Osteoblast (primary cell): ENCODE measurements around the gene CUX1. TPM values are rescaled to one million over a fixed set of nuclear protein-coding genes. Genes with fewer than 3 reads are reported as not detected.

Source experiments
- DNase-seq: peaks from one replicate; pipeline ENCODE4 v3.0.0; 2011; ENCODE audit warnings: low spot score, mixed read lengths; ENCODE audit not compliant: insufficient read length; ENCODE audit errors: missing footprints
- H2AFZ ChIP-seq: 2 replicates; pipeline ENCODE4 v1.6.0; 2011; ENCODE audit warnings: mild to moderate bottlenecking, low read length
- H3K27ac ChIP-seq: 2 replicates; pipeline ENCODE4 v1.5.1; 2011; ENCODE audit warnings: mild to moderate bottlenecking, low read depth, low read length, moderate library complexity
- H3K27me3 ChIP-seq: 2 replicates; pipeline ENCODE4 v1.6.0; 2012; ENCODE audit warnings: mild to moderate bottlenecking, control low read depth, inconsistent platforms, low read length, moderate library complexity; ENCODE audit not compliant: insufficient read depth
- H3K36me3 ChIP-seq: 2 replicates; pipeline ENCODE4 v1.5.1; 2011; ENCODE audit warnings: mild to moderate bottlenecking, low read length, control low read depth, moderate library complexity; ENCODE audit not compliant: insufficient read depth
- H3K4me1 ChIP-seq: 2 replicates; pipeline ENCODE4 v1.5.1; 2011; ENCODE audit warnings: mild to moderate bottlenecking, low read length, control low read depth, moderate library complexity; ENCODE audit not compliant: insufficient read depth
- H3K4me2 ChIP-seq: 2 replicates; pipeline ENCODE4 v1.6.0; 2011; ENCODE audit warnings: mild to moderate bottlenecking, low read length; ENCODE audit not compliant: insufficient read depth
- H3K4me3 ChIP-seq: fragments of 200-600 bp; sonication (generic); 3 replicates; pipeline ENCODE4 v1.5.1; 2012; ENCODE audit warnings: mild to moderate bottlenecking, low read length, inconsistent platforms; ENCODE audit not compliant: insufficient read depth
- H3K79me2 ChIP-seq: 2 replicates; pipeline ENCODE4 v1.6.0; 2012; ENCODE audit warnings: mild to moderate bottlenecking, low read length, control low read depth, inconsistent platforms; ENCODE audit not compliant: insufficient read depth
- H3K9me3 ChIP-seq: 2 replicates; pipeline ENCODE4 v1.5.1; 2011; ENCODE audit warnings: low read depth, low read length, control low read depth
- H4K20me1 ChIP-seq: 2 replicates; pipeline ENCODE4 v1.6.0; 2012; ENCODE audit warnings: mild to moderate bottlenecking, low read length, control low read depth; ENCODE audit not compliant: insufficient read depth
- total RNA-seq: library from RNA; depleted of rRNA; stranded (reverse); fragments of >200 nt; gene quantifications from 2 replicates; pipeline ENCODE4 v1.2.3, GENCODE V29; 2012
- TF ChIP-seq, protein P1 (sequence below): IDR thresholded peaks from 2 replicates; pipeline ENCODE4 v1.5.1; 2011; ENCODE audit warnings: mild to moderate bottlenecking, low read depth, low read length, moderate library complexity; ENCODE audit errors: extremely low read depth

CUX1 gene
- total RNA-seq, 1 donor, result 41.6 TPM

DNA sequence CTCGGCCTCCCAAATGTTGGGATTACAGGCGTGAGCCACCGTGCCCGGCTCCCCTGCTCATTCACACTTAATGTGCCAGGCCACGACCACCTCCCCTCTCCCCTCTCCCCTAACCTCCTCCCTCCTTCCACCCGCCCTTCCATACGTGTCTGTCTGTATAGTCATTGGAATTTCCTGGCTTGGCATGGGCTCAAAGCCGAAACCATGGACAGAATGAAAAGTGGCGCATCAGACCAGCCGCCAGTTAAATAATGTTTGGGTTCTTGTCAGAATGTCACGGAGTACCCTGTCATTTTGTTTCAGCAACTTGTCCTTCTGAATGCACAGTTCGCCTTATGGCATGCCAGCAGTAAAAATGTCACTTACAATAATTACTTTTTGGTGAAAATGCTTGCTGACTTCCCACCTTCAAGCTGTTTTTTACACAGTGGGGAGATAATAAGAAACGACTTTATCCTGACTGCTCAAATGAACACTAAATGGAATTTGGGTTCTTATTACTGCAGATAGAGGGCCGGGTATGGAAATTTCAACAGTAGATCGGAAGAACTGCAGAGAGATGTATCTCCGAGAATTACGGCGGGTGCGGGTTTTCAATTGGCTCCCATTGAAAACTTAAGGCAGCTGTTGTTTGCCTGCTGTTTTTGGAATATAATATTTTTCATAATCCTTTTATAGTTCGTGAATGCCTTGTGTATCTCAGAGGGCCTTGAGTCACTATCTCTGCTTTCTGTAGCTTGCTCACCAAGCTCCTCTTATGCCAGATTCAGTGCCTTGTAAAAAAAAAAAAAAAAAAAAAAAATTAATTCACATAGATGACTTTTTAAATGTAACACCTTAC, 403.8 kb downstream of the CUX1 start:
- Histone ChIP-seq H3K27me3 (no peaks in the 10 kb centered on the region), H2AFZ (no peak overlapping the region), H3K79me2 (no peaks in the 10 kb centered on the region), H3K4me1 (peaks cover 16% of the 10 kb centered on the region), H3K36me3 (no peaks in the 10 kb centered on the region), H3K4me2 (peak overlapping the region; percentile 86), H4K20me1 (peaks cover 9% of the 10 kb centered on the region), H3K27ac (peak overlapping the region; percentile 86), H3K9me3 (no peaks in the 10 kb centered on the region), H3K4me3 (peak overlapping the region; percentile 50)
- TF ChIP-seq, protein P1, sequence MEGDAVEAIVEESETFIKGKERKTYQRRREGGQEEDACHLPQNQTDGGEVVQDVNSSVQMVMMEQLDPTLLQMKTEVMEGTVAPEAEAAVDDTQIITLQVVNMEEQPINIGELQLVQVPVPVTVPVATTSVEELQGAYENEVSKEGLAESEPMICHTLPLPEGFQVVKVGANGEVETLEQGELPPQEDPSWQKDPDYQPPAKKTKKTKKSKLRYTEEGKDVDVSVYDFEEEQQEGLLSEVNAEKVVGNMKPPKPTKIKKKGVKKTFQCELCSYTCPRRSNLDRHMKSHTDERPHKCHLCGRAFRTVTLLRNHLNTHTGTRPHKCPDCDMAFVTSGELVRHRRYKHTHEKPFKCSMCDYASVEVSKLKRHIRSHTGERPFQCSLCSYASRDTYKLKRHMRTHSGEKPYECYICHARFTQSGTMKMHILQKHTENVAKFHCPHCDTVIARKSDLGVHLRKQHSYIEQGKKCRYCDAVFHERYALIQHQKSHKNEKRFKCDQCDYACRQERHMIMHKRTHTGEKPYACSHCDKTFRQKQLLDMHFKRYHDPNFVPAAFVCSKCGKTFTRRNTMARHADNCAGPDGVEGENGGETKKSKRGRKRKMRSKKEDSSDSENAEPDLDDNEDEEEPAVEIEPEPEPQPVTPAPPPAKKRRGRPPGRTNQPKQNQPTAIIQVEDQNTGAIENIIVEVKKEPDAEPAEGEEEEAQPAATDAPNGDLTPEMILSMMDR, result no peak
- peak; percentile 94 for DNase-seq

DNA sequence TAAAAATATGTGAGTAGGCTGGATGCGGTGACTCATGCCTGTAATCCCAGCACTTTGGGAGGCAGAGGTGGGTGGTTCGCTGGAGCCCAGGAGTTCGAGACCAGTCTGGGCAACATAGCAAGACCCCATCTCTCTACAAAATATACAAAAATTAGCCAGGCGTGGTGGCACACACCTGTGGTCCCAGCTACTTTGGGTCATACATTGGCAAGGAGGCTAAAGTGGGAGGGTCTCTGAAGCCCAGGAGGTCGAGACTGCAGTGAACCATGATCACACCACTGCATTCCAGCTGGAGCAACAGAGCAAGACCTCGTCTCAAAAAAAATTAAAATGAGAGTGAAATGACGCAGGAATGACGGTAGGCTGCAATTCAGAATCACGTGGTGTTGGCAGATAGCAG, 404.5 kb downstream of the CUX1 start:
- peak overlapping the region; percentile 86 for H3K4me2 ChIP-seq

DNA sequence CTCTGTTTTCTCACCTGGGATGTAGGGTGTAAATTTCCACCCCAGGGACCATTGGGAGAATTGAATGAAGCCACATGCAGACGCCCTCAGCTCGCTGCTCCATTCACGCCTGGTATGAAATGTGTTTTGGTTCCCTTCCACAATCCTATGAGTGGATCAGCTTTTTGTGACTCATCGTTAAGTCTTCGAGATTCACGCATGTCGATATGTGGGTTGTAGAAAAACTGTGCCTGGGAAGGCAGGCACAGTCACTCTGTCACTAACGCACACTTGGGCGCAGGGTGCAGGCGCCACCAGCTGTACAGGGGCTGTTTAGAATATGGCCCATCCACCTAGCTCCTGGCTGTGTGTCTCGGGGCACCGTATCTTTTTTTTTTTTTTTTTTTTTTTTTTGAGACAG, 405.0 kb downstream of the CUX1 start:
- no peaks in the 10 kb centered on the region for H3K9me3 ChIP-seq
- H4K20me1 ChIP-seq, result peaks cover 9% of the 10 kb centered on the region
- H3K27me3 ChIP-seq, result no peaks in the 10 kb centered on the region
- H3K36me3 ChIP-seq, result peaks cover 3% of the 10 kb centered on the region
- H2AFZ ChIP-seq, result no peak overlapping the region
- H3K27ac ChIP-seq, result no peak overlapping the region
- TF ChIP-seq, protein P1, result no peak
- H3K4me2 ChIP-seq, result no peak overlapping the region
- no peak overlapping the region for H3K4me3 ChIP-seq
- H3K4me1 ChIP-seq, result peaks cover 16% of the 10 kb centered on the region
- peak; percentile 86 for DNase-seq
- H3K79me2 ChIP-seq, result no peaks in the 10 kb centered on the region

More for the DNA sequence above, 404.5 kb downstream of the CUX1 start:
- Histone ChIP-seq H4K20me1 (peaks cover 9% of the 10 kb centered on the region), H3K27ac (peak overlapping the region; percentile 86), H2AFZ (no peak overlapping the region), H3K27me3 (no peaks in the 10 kb centered on the region), H3K79me2 (no peaks in the 10 kb centered on the region), H3K9me3 (no peaks in the 10 kb centered on the region), H3K36me3 (no peaks in the 10 kb centered on the region), H3K4me3 (no peak overlapping the region), H3K4me1 (peaks cover 16% of the 10 kb centered on the region)
- no peak for DNase-seq
- TF ChIP-seq, protein P1, result no peak

DNA sequence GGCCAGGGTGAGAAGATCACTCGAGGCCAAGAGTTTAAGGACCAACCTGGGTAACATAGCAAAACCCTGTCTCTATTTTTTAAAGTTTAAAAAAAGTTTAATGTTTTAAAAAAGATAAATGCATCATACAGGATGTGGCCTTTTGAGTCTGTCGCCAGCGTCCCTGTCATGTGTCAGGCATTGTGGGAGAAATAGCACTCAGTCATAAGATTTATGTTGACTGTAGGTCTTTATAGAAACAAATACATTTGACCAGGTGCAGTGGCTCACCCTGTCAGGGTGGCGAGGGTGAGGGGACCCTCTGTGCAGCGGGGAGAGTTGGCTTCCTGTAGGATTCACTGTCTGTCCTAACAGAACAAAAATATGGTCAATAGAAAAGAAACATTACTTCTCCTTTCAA, 405.8 kb downstream of the CUX1 start:
- Histone ChIP-seq H3K4me1 (peaks cover 16% of the 10 kb centered on the region), H4K20me1 (peaks cover 9% of the 10 kb centered on the region), H3K9me3 (no peaks in the 10 kb centered on the region), H3K79me2 (no peaks in the 10 kb centered on the region), H3K4me2 (no peak overlapping the region), H3K27me3 (no peaks in the 10 kb centered on the region), H3K4me3 (no peak overlapping the region), H3K27ac (no peak overlapping the region), H3K36me3 (peaks cover 3% of the 10 kb centered on the region), H2AFZ (no peak overlapping the region)
- TF ChIP-seq, protein P1, result no peak
- no peak for DNase-seq
